ENCODE measurements around the gene ANK3.

The ANK3 gene

GRCh38 chr10:59980356-59980755 is 409.3 kb downstream of the ANK3 start:
- TF ChIP-seq CTCF (IDR thresholded peaks at IDR 0.05; ENCODE audit: low read depth, low read length), result no peak
- H3K4me3 ChIP-seq (replicated peaks in 1 of 2; ENCODE audit: low read depth in 2 of 2, low read length in 2 of 2), result no peak overlapping the region
- DNase-seq (ENCODE audit: low read depth in 2 of 2), result no peak

GRCh38 chr10:59977486-59977885 is 412.2 kb downstream of the ANK3 start:
- no peak for TF ChIP-seq CTCF (IDR thresholded peaks at IDR 0.05; ENCODE audit: low read depth, low read length)
- no peak overlapping the region for H3K4me3 ChIP-seq (replicated peaks in 1 of 2; ENCODE audit: low read depth in 2 of 2, low read length in 2 of 2)
- no peak for DNase-seq (ENCODE audit: low read depth in 2 of 2)

GRCh38 chr10:59976909-59977308 is 412.8 kb downstream of the ANK3 start:
- no peak overlapping the region for H3K4me3 ChIP-seq (replicated peaks in 1 of 2; ENCODE audit: low read depth in 2 of 2, low read length in 2 of 2)
- no peak for DNase-seq (ENCODE audit: low read depth in 2 of 2)
- no peak for TF ChIP-seq CTCF (IDR thresholded peaks at IDR 0.05; ENCODE audit: low read depth, low read length)
